ENCODE results near the gene BDP1.

DNA sequence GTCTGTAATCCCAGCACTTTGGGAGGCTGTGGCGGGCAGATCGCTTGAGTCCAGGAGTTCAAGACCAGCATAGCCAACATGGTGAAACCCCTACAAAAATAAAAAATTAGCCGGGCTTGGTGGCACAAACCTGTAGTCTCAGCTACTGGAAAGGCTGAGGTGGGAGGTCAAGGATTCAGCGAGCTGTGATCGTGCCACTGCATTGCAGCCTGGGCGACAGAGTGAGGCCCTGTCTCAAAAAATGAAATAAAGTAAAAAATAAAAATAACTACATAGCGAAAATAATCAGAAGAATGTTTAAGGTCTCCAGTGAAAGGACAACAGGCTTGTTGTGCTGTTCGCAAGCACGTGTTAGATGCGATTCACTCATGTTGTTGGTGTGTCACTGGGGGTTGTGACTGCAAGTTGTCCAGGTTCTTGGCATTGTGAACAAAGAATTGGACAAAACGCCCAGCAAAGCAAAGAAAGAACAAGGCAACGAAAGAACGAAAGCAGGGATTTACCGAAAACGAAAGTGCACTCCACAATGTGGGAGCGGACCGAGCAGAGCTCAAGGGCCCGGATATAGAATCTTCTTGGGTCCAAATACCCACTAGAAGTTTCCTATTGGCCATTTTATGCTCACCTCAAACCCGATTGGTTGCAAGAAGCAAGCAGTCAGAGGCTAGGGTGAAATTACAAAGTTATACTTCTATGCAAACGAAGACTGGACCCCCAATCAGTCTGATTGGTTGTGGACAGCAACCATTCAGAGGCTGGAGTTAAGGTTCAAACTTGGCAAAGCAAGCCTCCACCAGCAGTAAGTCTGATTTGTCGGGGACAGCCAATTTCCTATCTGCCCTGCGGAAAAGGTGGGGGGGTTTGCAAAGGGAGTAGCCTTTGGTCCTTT is 130.8 kb downstream of the BDP1 start:
- TF ChIP-seq CTCF (conservative IDR thresholded peaks at IDR 0.05) (no peak), EZH2 (IDR thresholded peaks at IDR 0.05; ENCODE audit: low read depth) (no peak)
